CD4-positive, alpha-beta T cell treated with Interleukin-17A for 4 hours (primary cell): ENCODE results near the gene MYL6B.

Experiments used
- DNase-seq: peaks from one replicate; pipeline ENCODE4 v3.0.0-alpha.2; 2020; ENCODE audit warnings: mixed read lengths

The MYL6B gene

GRCh38 chr12:56152132-56152755, at the start of gene MYL6B:
Gene MYL6B (plus strand): TSS chr12:56152587. CDS start chr12:56153919, 1,332 bp downstream.
- DNase-seq: peak; percentile 96

- DNase-seq: no peak
Observed at GRCh38 chr12:56102683-56103065, 49.7 kb upstream of the MYL6B start.

GRCh38 chr12:56103066-56103711, 49.2 kb upstream of the MYL6B start:
- peak; percentile 26 for DNase-seq

- DNase-seq: no peak
Observed at GRCh38 chr12:56103823-56104108, 48.6 kb upstream of the MYL6B start.

GRCh38 chr12:56104109-56104814, 48.1 kb upstream of the MYL6B start, which contains the start of gene PA2G4:
Gene PA2G4 (plus strand): TSS chr12:56104559. CDS start chr12:56104738, 179 bp downstream.
- DNase-seq: peak; percentile 98

- peak; percentile 25 for DNase-seq
Observed at GRCh38 chr12:56104815-56105608, 47.4 kb upstream of the MYL6B start.

- no peak for DNase-seq
Observed at GRCh38 chr12:56105609-56105902, 46.8 kb upstream of the MYL6B start.

GRCh38 chr12:56107242-56107641, 45.1 kb upstream of the MYL6B start:
- no peak for DNase-seq

GRCh38 chr12:56110571-56110970, 41.8 kb upstream of the MYL6B start:
- no peak for DNase-seq

- DNase-seq: no peak
Observed at GRCh38 chr12:56114084-56114483, 38.3 kb upstream of the MYL6B start.

- DNase-seq: no peak
Observed at GRCh38 chr12:56115329-56115728, 37.1 kb upstream of the MYL6B start.

GRCh38 chr12:56116267-56117081, 35.9 kb upstream of the MYL6B start, which contains the start of gene RPL41:
Gene RPL41 (plus strand): TSS chr12:56116633.
- peak; percentile 95 for DNase-seq

GRCh38 chr12:56117082-56117706, 35.2 kb upstream of the MYL6B start:
- peak; percentile 24 for DNase-seq

GRCh38 chr12:56117778-56118687, 34.4 kb upstream of the MYL6B start, which contains the start of gene ZC3H10:
Gene ZC3H10 (plus strand): TSS chr12:56118266. CDS start chr12:56120563, 2,297 bp downstream.
- DNase-seq: peak; percentile 95

GRCh38 chr12:56118688-56119357, 33.6 kb upstream of the MYL6B start:
- no peak for DNase-seq

- DNase-seq: peak; percentile 75
Observed at GRCh38 chr12:56119361-56119796, 33.0 kb upstream of the MYL6B start.

- no peak for DNase-seq
Observed at GRCh38 chr12:56120158-56120846, 32.1 kb upstream of the MYL6B start.

- DNase-seq: no peak
Observed at GRCh38 chr12:56121204-56121870, 31.1 kb upstream of the MYL6B start.

- DNase-seq: no peak
Observed at GRCh38 chr12:56122637-56123036, 29.8 kb upstream of the MYL6B start.
